Esophagus (tissue), 2 donors: ENCODE results near the gene G3BP1. TPM values are rescaled to one million over a fixed set of nuclear protein-coding genes. Genes with fewer than 3 reads are reported as not detected.
"Not testable (repeated sequence)": the region's sequence is repeated elsewhere in the genome, so short reads cannot be mapped to it uniquely, and the experiment has no call there.

Experiments
- H3K27ac ChIP-seq, 2 donors: one replicate each; pipeline ENCODE4 v1.5.1; 2013; ENCODE audit warnings: low read depth in 2 of 2, mild to moderate bottlenecking in 2 of 2, inconsistent platforms in 1 of 2, low read length in 1 of 2, moderate library complexity in 1 of 2
- H3K27me3 ChIP-seq, 2 donors: one replicate each; pipeline ENCODE4 v1.6.1; 2013; ENCODE audit warnings: low read length in 2 of 2, control low read depth in 1 of 2, mild to moderate bottlenecking in 1 of 2; ENCODE audit not compliant: insufficient read depth in 2 of 2, control insufficient read depth in 1 of 2
- H3K36me3 ChIP-seq, 2 donors: one replicate each; pipeline ENCODE4 v1.6.1; 2013; ENCODE audit warnings: low read length in 1 of 2; ENCODE audit not compliant: control insufficient read depth in 2 of 2, insufficient read depth in 2 of 2
- H3K4me1 ChIP-seq, 2 donors: one replicate each; pipeline ENCODE4 v1.6.1; 2013; ENCODE audit warnings: low read length in 1 of 2; ENCODE audit not compliant: control insufficient read depth in 2 of 2, insufficient read depth in 2 of 2
- H3K4me3 ChIP-seq, 2 donors: one replicate each; pipeline ENCODE4 v1.5.1; 2013; ENCODE audit warnings: low read length in 2 of 2, mild to moderate bottlenecking in 2 of 2, low read depth in 1 of 2, moderate library complexity in 1 of 2
- H3K9me3 ChIP-seq, 2 donors: one replicate each; pipeline ENCODE4 v1.6.1; 2013; ENCODE audit warnings: mild to moderate bottlenecking in 2 of 2, low read depth in 1 of 2, low read length in 1 of 2, moderate library complexity in 1 of 2; ENCODE audit not compliant: control insufficient read depth in 2 of 2, insufficient read depth in 1 of 2
- whole genome bisulfite sequencing, 2 donors: extraction: QIAGEN DNeasy Blood & Tissue Kit; methylation state at CpG; one replicate each; pipeline ENCODE4 v1.1.7; 2013; 5-methylcytosine and 5-hydroxymethylcytosine counted together
- polyA plus RNA-seq, 2 donors: library from polyadenylated mRNA; stranded (reverse); fragments of 200-250 nt; gene quantifications; one replicate each; pipeline ENCODE4 v1.2.3, GENCODE V29; 2013
- donor health status: healthy with polysubstance abuse.
- donor health status: Bipolar disorder and iron deficiency.

G3BP1 gene
- polyA plus RNA-seq, 2 donors: 15.5 to 33.1 TPM

- H3K36me3 ChIP-seq, H3K9me3 ChIP-seq, H3K27ac ChIP-seq, H3K4me1 ChIP-seq, H3K4me3 ChIP-seq, H3K27me3 ChIP-seq: not testable (repeated sequence)
- 94 to 97% methylated on average over 16 of the region's 16 CpGs for WGBS, 2 donors
These were observed 11.9 kb downstream of the G3BP1 start for GRCh38 chr5:151783664-151784063.

- H3K27me3 ChIP-seq: no peaks in the 10 kb centered on the region
- no peaks in the 10 kb centered on the region for H3K9me3 ChIP-seq
- H3K27ac ChIP-seq: no peak overlapping the region
- peaks cover 0 to 2% of the 10 kb centered on the region in 2 donors for H3K4me1 ChIP-seq
- H3K4me3 ChIP-seq: no peak overlapping the region
- H3K36me3 ChIP-seq: peaks cover 0 to 5% of the 10 kb centered on the region in 2 donors
- WGBS, 2 donors: 66 to 69% methylated on average over 3 of the region's 3 CpGs
These were observed 12.4 kb downstream of the G3BP1 start for GRCh38 chr5:151784141-151784540.

GRCh38 chr5:151786468-151786867 lies 14.7 kb downstream of the G3BP1 start:
- 77 to 83% methylated on average over 4 of the region's 4 CpGs for WGBS, 2 donors
- Histone ChIP-seq H3K9me3 (no peaks in the 10 kb centered on the region), H3K27ac (no peak overlapping the region), H3K4me1 (no peaks in the 10 kb centered on the region), H3K36me3 (peaks cover 0 to 8% of the 10 kb centered on the region in 2 donors), H3K4me3 (no peak overlapping the region), H3K27me3 (no peaks in the 10 kb centered on the region)

- Histone ChIP-seq H3K9me3 (no peaks in the 10 kb centered on the region), H3K4me1 (no peaks in the 10 kb centered on the region), H3K27ac (no peak overlapping the region), H3K4me3 (no peak overlapping the region), H3K27me3 (no peaks in the 10 kb centered on the region), H3K36me3 (peaks cover 2 to 14% of the 10 kb centered on the region in 2 donors)
- 79 to 85% methylated on average over 6 of the region's 6 CpGs for WGBS, 2 donors
These were observed 16.1 kb downstream of the G3BP1 start for GRCh38 chr5:151787817-151788216.

- Histone ChIP-seq H3K9me3 (no peaks in the 10 kb centered on the region), H3K4me3 (no peak overlapping the region), H3K4me1 (no peaks in the 10 kb centered on the region), H3K36me3 (peaks cover 5 to 17% of the 10 kb centered on the region in 2 donors), H3K27ac (no peak overlapping the region), H3K27me3 (no peaks in the 10 kb centered on the region)
- 91 to 92% methylated on average over 3 of the region's 3 CpGs for WGBS, 2 donors
These were observed 21.6 kb downstream of the G3BP1 start for GRCh38 chr5:151793358-151793757.

- H3K27ac ChIP-seq: no peak overlapping the region
- H3K4me3 ChIP-seq: no peak overlapping the region
- H3K36me3 ChIP-seq: peaks cover 5 to 17% of the 10 kb centered on the region in 2 donors
- no peaks in the 10 kb centered on the region for H3K9me3 ChIP-seq
- no peaks in the 10 kb centered on the region for H3K27me3 ChIP-seq
- WGBS, 2 donors: 89 to 92% methylated on average over 1 of the region's 1 CpG
- H3K4me1 ChIP-seq: no peaks in the 10 kb centered on the region
These were observed 23.7 kb downstream of the G3BP1 start for GRCh38 chr5:151795426-151795825.

GRCh38 chr5:151798674-151799073 lies 26.9 kb downstream of the G3BP1 start:
- no peaks in the 10 kb centered on the region for H3K27me3 ChIP-seq
- no peak overlapping the region for H3K27ac ChIP-seq
- no peaks in the 10 kb centered on the region for H3K4me1 ChIP-seq
- H3K4me3 ChIP-seq: no peak overlapping the region
- peaks cover 6 to 14% of the 10 kb centered on the region in 2 donors for H3K36me3 ChIP-seq
- 93% methylated on average over 3 of the region's 3 CpGs for WGBS, 2 donors
- H3K9me3 ChIP-seq: no peaks in the 10 kb centered on the region

- WGBS, 2 donors: 70 to 82% methylated on average over 3 of the region's 3 CpGs
These were observed 27.7 kb downstream of the G3BP1 start for GRCh38 chr5:151799407-151799806.

GRCh38 chr5:151800532-151800931 lies 28.8 kb downstream of the G3BP1 start:
- peaks cover 7 to 14% of the 10 kb centered on the region in 2 donors for H3K36me3 ChIP-seq
- WGBS, 2 donors: 78 to 81% methylated on average over 2 of the region's 2 CpGs

More at GRCh38 chr5:151799407-151799806, 27.7 kb downstream of the G3BP1 start:
- Histone ChIP-seq H3K27me3 (no peaks in the 10 kb centered on the region), H3K9me3 (no peaks in the 10 kb centered on the region), H3K4me1 (no peaks in the 10 kb centered on the region), H3K27ac (no peak overlapping the region), H3K36me3 (peaks cover 7 to 15% of the 10 kb centered on the region in 2 donors), H3K4me3 (no peak overlapping the region)

GRCh38 chr5:151805414-151806223 lies 33.9 kb downstream of the G3BP1 start:
- no peak overlapping the region for H3K27ac ChIP-seq
- WGBS, 2 donors: 91 to 95% methylated on average over 3 of the region's 3 CpGs
- H3K36me3 ChIP-seq: peaks cover 6 to 7% of the 10 kb centered on the region in 2 donors
- H3K4me3 ChIP-seq: no peak overlapping the region
- H3K4me1 ChIP-seq: no peaks in the 10 kb centered on the region
- no peaks in the 10 kb centered on the region for H3K27me3 ChIP-seq
- H3K9me3 ChIP-seq: no peaks in the 10 kb centered on the region

More at GRCh38 chr5:151800532-151800931, 28.8 kb downstream of the G3BP1 start:
- no peaks in the 10 kb centered on the region for H3K4me1 ChIP-seq
- H3K9me3 ChIP-seq: no peaks in the 10 kb centered on the region
- H3K27ac ChIP-seq: no peak overlapping the region
- H3K4me3 ChIP-seq: no peak overlapping the region
- H3K27me3 ChIP-seq: no peaks in the 10 kb centered on the region
